ENCODE results near the gene PKDREJ. TPM values are rescaled to one million over a fixed set of nuclear protein-coding genes. Genes with fewer than 3 reads are reported as not detected.
A peak's percentile ranks its signal among the peaks of the same experiment; 100 is the strongest.

Gene PKDREJ
- total and polyA plus RNA-seq, 8 donors, result 0.05 to 0.76 (median 0.62) TPM; not detected in 1

- no peak for DNase-seq
- Histone ChIP-seq H3K36me3 (peaks cover 0 to 41% of the 10 kb centered on the region in 2 donors), H3K27ac (no peak overlapping the region), H3K4me1 (peaks cover 0 to 14% of the 10 kb centered on the region in 2 donors), H3K27me3 (no peaks in the 10 kb centered on the region), H3K9me3 (no peaks in the 10 kb centered on the region), H3K4me3 (no peak overlapping the region)
- intact Hi-C loops (cut with DNase I), result no loop called here
- no peak for TF ChIP-seq CTCF (IDR thresholded peaks at IDR 0.05)
- no peak for ATAC-seq
Observed at GRCh38 chr22:46238541-46238940, 24.6 kb downstream of the PKDREJ start.

- Histone ChIP-seq H3K9me3 (no peaks in the 10 kb centered on the region), H3K4me1 (peaks cover 0 to 14% of the 10 kb centered on the region in 2 donors), H3K4me3 (no peak overlapping the region), H3K27ac (no peak overlapping the region), H3K27me3 (no peaks in the 10 kb centered on the region), H3K36me3 (peaks cover 0 to 37% of the 10 kb centered on the region in 2 donors)
- intact Hi-C loops (cut with DNase I), result no loop called here
- no peak for ATAC-seq
- DNase-seq, result no peak
- no peak for TF ChIP-seq CTCF (IDR thresholded peaks at IDR 0.05)
Observed at GRCh38 chr22:46237453-46238124, 25.6 kb downstream of the PKDREJ start.

- no peaks in the 10 kb centered on the region for H3K27me3 ChIP-seq
- H3K9me3 ChIP-seq, result no peaks in the 10 kb centered on the region
- DNase-seq (no peak), ATAC-seq (no peak)
- H3K4me1 ChIP-seq, result peaks cover 0 to 3% of the 10 kb centered on the region in 2 donors
- H3K27ac ChIP-seq, result no peak overlapping the region
- intact Hi-C loops (cut with DNase I), result no loop called here
- no peak overlapping the region for H3K4me3 ChIP-seq
- H3K36me3 ChIP-seq, result peaks cover 0 to 49% of the 10 kb centered on the region in 2 donors
- TF ChIP-seq CTCF (IDR thresholded peaks at IDR 0.05), result no peak
Observed at GRCh38 chr22:46234969-46235368, 28.2 kb downstream of the PKDREJ start.

- H3K4me3 ChIP-seq, result no peak overlapping the region
- peaks cover 0 to 3% of the 10 kb centered on the region in 2 donors for H3K4me1 ChIP-seq
- intact Hi-C loops (cut with DNase I), result no loop called here
- H3K36me3 ChIP-seq, result peaks cover 0 to 40% of the 10 kb centered on the region in 2 donors
- H3K27ac ChIP-seq, result no peak overlapping the region
- H3K9me3 ChIP-seq, result no peaks in the 10 kb centered on the region
- DNase-seq (peak in 1 of 4 donors; percentile 47), ATAC-seq (peak; percentile 58)
- no peaks in the 10 kb centered on the region for H3K27me3 ChIP-seq
- no peak for TF ChIP-seq CTCF (IDR thresholded peaks at IDR 0.05)
Observed at GRCh38 chr22:46233231-46233630, 29.9 kb downstream of the PKDREJ start.

- no peak overlapping the region for H3K27ac ChIP-seq
Observed at GRCh38 chr22:46230262-46230901, 32.8 kb downstream of the PKDREJ start.

More at GRCh38 chr22:46230262-46230901, 32.8 kb downstream of the PKDREJ start:
- no peak for TF ChIP-seq CTCF (IDR thresholded peaks at IDR 0.05)
- no peak overlapping the region for H3K4me3 ChIP-seq
- intact Hi-C loops (cut with DNase I), result no loop called here
- H3K27me3 ChIP-seq, result no peaks in the 10 kb centered on the region
- H3K9me3 ChIP-seq, result no peaks in the 10 kb centered on the region
- peaks cover 0 to 3% of the 10 kb centered on the region in 2 donors for H3K4me1 ChIP-seq
- no peak for ATAC-seq
- DNase-seq, result no peak
- H3K36me3 ChIP-seq, result peaks cover 0 to 16% of the 10 kb centered on the region in 2 donors

Data from left lung (tissue), 10 donors.